ENCODE results near the gene EPM2A. TPM values are rescaled to one million over a fixed set of nuclear protein-coding genes. Genes with fewer than 3 reads are reported as not detected.

EPM2A gene
- total and polyA plus RNA-seq, 2 of the 4 experiments (the other 2 are of a cell fraction) = 2.1 to 4.5 TPM

DNA sequence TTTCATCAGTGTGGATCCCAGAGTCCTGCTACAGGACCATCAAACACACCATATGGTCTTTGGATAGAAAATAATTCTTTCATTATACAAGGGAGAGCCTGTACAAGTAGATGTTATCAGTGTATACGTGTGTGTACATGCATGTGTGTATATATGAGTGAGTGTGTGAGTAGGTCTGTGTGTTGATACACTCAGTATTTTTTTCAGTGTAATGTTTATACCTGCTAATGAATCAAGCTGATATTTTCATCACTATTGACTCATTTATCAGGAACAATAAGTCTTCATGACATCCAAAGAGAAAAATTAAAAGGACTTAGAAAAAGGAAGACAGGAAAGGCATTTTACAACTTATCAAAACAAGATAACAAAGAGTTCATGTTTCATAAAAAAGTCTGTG, 66.5 kb downstream of the EPM2A start:
- Histone ChIP-seq H4K5ac (ENCODE audit: low read depth, low read length) (no peak overlapping the region; the same call in 1 of the 2 replicates), H3K56ac (ENCODE audit: extremely low read depth, insufficient read depth, low read length) (no peak overlapping the region), H4K8ac (ENCODE audit: low read depth in 2 of 2, low read length in 2 of 2) (no peak overlapping the region), H2AFZ (replicated peaks; ENCODE audit: low read length, poor library complexity) (no peak overlapping the region), H2BK15ac (ENCODE audit: low read depth, low read length) (peak overlapping the region; percentile 6; the same call in 1 of the 3 replicates), H3K36me3 (ENCODE audit: control insufficient read depth, insufficient read depth, low read length) (no peaks in the 10 kb centered on the region), H2BK120ac (ENCODE audit: low read depth, low read length) (peak overlapping the region; percentile 57; the same call in 1 of the 2 replicates), H3K4me2 (ENCODE audit: low read depth, low read length) (no peak overlapping the region), H2AK9ac (replicated peaks; ENCODE audit: low read depth, low read length, poor library complexity) (no peak overlapping the region), H3K79me1 (ENCODE audit: low read depth in 1 of 2, low read length in 2 of 2) (no peaks in the 10 kb centered on the region; a peak in 1 of 4 replicates), H3K23ac (ENCODE audit: low read depth, low read length) (no peak overlapping the region), H3K9me3 (ENCODE audit: control insufficient read depth, insufficient read depth, low read length) (no peaks in the 10 kb centered on the region), H3K18ac (ENCODE audit: low read depth, low read length) (no peak overlapping the region), H2AK5ac (ENCODE audit: low read depth, low read length) (no peak overlapping the region), H3K9me1 (ENCODE audit: insufficient read depth, low read length) (peaks cover 2% of the 10 kb centered on the region; the same call in 1 of the 2 replicates), H3K4ac (ENCODE audit: low read depth, low read length) (no peak overlapping the region), H4K91ac (ENCODE audit: insufficient read depth, low read depth, low read length) (no peak overlapping the region), H3K27me3 (ENCODE audit: control insufficient read depth, insufficient read depth, low read length) (no peaks in the 10 kb centered on the region), H4K20me1 (ENCODE audit: insufficient read depth, low read length) (no peaks in the 10 kb centered on the region), H3K4me1 (ENCODE audit: control insufficient read depth, insufficient read depth, low read length) (no peaks in the 10 kb centered on the region), H3K4me3 (ENCODE audit: insufficient read depth, low read depth, low read length) (no peak overlapping the region), H3K27ac (ENCODE audit: insufficient read depth, low read length) (no peak overlapping the region), H3K9ac (ENCODE audit: low read depth, low read length) (no peak overlapping the region), H3K14ac (replicated peaks; ENCODE audit: low read depth, low read length) (no peak overlapping the region), H2BK20ac (ENCODE audit: low read depth, low read length) (0 out of 2 replicates have a peak overlapping the region, but pooled peaks have one; percentile 72), H2BK5ac (ENCODE audit: low read depth, low read length, poor library complexity, severe bottlenecking) (no peak overlapping the region)
- ChIA-PET CTCF (no interaction called here), POLR2A (ENCODE audit: unreplicated experiment) (no interaction called here)
- no peak for ATAC-seq (ENCODE audit: low read depth)
- DNase-seq = no peak
- BruUV-seq (replicated peaks) = no TSS peak
- dilution Hi-C loops (cut with HindIII; ENCODE audit: low sequenced_read_pairs, unreplicated experiment) (no loop called here), intact Hi-C loops (cut with micrococcal nuclease) (no loop called here), in situ Hi-C loops (cut with MboI; ENCODE audit: low sequenced_read_pairs) (no loop called here)
- WGBS, 2 experiments (ENCODE audit: extremely low coverage in 2 of 2, insufficient read length in 1 of 2) = no CpG with 5 or more reads among the region's 1 CpG
- TF ChIP-seq POLR2A (IDR thresholded peaks at IDR 0.05; ENCODE audit: low read depth, low read length) = no peak
- no peak for TF ChIP-seq RFX5 (IDR thresholded peaks at IDR 0.05; ENCODE audit: low read depth, low read length)
